ENCODE measurements around the gene DCC.

The DCC gene

DNA sequence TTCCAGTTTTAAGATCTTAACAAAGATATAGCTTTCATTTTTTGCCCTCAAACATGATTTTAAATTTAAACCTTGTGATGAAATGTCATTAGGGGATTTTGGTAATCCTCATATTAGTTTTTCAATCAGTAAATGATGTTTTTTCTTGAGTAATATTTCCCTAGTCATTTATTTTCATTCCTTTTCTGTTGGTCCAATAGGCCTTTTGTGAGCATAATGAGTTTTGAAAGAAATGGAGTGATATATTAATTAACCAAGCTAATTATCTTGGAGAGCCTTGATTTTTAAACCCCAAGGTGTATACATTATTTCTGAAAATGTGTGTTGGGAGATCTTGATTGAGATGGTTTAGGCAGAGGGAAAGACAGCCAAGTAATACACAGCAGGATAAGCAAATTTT lies 46.3 kb downstream of the DCC start:
- H3K36me3 ChIP-seq = no peaks in the 10 kb centered on the region
- H3K4me2 ChIP-seq = no peak overlapping the region
- H3K9ac ChIP-seq = no peak overlapping the region
- H3K4me3 ChIP-seq = no peak overlapping the region
- H3K27me3 ChIP-seq = no peaks in the 10 kb centered on the region
- no peak for TF ChIP-seq Cebpa-rat (IDR thresholded peaks at IDR 0.05)
- no peaks in the 10 kb centered on the region for H3K4me1 ChIP-seq
- H3K27ac ChIP-seq = no peak overlapping the region
- H3K9me3 ChIP-seq = no peaks in the 10 kb centered on the region
- H4K20me1 ChIP-seq = no peaks in the 10 kb centered on the region

DNA sequence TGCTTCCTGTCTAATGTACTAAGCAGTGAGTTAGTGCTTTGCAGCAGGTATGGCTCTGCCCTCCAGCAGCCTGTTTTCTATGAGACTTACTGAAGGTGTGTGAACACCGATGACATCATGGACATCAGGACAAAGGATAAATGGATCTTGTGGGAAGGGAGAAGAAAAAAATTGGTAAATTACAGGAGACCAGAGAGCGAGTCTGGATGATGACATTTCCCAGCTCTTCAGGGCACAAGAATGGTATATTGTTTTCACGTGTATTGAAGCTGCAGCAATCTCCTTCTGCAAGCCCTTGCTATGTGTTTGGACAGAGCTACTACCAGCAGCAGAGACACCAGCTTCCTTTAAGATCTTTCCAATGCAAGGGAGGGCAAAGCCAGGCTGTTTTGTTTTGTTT lies 47.2 kb downstream of the DCC start:
- H3K4me1 ChIP-seq = no peaks in the 10 kb centered on the region
- TF ChIP-seq Cebpa-rat (IDR thresholded peaks at IDR 0.05) = no peak
- no peaks in the 10 kb centered on the region for H3K9me3 ChIP-seq
- no peak overlapping the region for H3K9ac ChIP-seq
- no peaks in the 10 kb centered on the region for H4K20me1 ChIP-seq
- H3K4me2 ChIP-seq = no peak overlapping the region
- H3K4me3 ChIP-seq = no peak overlapping the region
- no peak overlapping the region for H3K27ac ChIP-seq
- H3K36me3 ChIP-seq = no peaks in the 10 kb centered on the region
- no peaks in the 10 kb centered on the region for H3K27me3 ChIP-seq

- Histone ChIP-seq H3K4me2 (no peak overlapping the region), H3K4me1 (no peaks in the 10 kb centered on the region)
Observed at GRCh38 chr18:52391810-52392559, 52.0 kb downstream of the DCC start.

GRCh38 chr18:52394602-52395001 lies 54.6 kb downstream of the DCC start:
- Histone ChIP-seq H3K27me3 (peaks cover 6% of the 10 kb centered on the region; the same call in 1 of the 2 replicates), H3K27ac (no peak overlapping the region), H3K4me2 (no peak overlapping the region), H3K9ac (no peak overlapping the region), H3K4me3 (no peak overlapping the region), H4K20me1 (no peaks in the 10 kb centered on the region), H3K36me3 (no peaks in the 10 kb centered on the region), H3K9me3 (no peaks in the 10 kb centered on the region), H3K4me1 (no peaks in the 10 kb centered on the region)
- no peak for TF ChIP-seq Cebpa-rat (IDR thresholded peaks at IDR 0.05)

More at GRCh38 chr18:52391810-52392559, 52.0 kb downstream of the DCC start:
- no peak for TF ChIP-seq Cebpa-rat (IDR thresholded peaks at IDR 0.05)
- no peaks in the 10 kb centered on the region for H3K9me3 ChIP-seq
- no peak overlapping the region for H3K9ac ChIP-seq
- H3K27ac ChIP-seq = no peak overlapping the region
- no peaks in the 10 kb centered on the region for H3K36me3 ChIP-seq
- H4K20me1 ChIP-seq = no peaks in the 10 kb centered on the region
- peaks cover 6% of the 10 kb centered on the region; the same call in 1 of the 2 replicates for H3K27me3 ChIP-seq
- H3K4me3 ChIP-seq = no peak overlapping the region

- no peaks in the 10 kb centered on the region for H3K9me3 ChIP-seq
- no peak for TF ChIP-seq Cebpa-rat (IDR thresholded peaks at IDR 0.05)
- H3K36me3 ChIP-seq = no peaks in the 10 kb centered on the region
- peaks cover 6% of the 10 kb centered on the region; the same call in 1 of the 2 replicates for H3K27me3 ChIP-seq
- no peak overlapping the region for H3K4me2 ChIP-seq
- H4K20me1 ChIP-seq = no peaks in the 10 kb centered on the region
- no peak overlapping the region for H3K4me3 ChIP-seq
- H3K27ac ChIP-seq = no peak overlapping the region
- no peak overlapping the region for H3K9ac ChIP-seq
- no peaks in the 10 kb centered on the region for H3K4me1 ChIP-seq
Observed at GRCh38 chr18:52395146-52395852, 55.3 kb downstream of the DCC start.

DNA sequence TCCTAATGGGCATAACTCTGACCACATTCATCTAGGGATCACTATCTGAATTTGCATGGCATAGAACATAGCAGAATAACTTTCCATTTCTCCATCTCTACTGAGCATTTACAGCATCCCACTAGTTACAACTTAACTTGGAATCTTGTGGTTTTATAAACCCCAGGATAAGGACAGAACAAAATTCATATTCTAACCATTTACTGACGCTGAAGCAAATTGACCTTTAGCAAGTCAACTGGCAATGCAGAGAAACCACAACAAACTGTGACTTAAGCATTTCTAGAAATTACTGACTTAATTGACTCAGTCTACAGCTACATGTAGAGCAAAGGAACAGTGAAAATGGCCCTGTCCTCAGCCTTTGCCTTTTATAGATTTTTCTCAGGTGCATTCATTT lies 61.2 kb downstream of the DCC start:
- TF ChIP-seq Cebpa-rat (IDR thresholded peaks at IDR 0.05) = no peak
- Histone ChIP-seq H4K20me1 (no peaks in the 10 kb centered on the region), H3K27me3 (no peaks in the 10 kb centered on the region), H3K4me3 (no peak overlapping the region), H3K36me3 (no peaks in the 10 kb centered on the region), H3K4me2 (no peak overlapping the region), H3K27ac (no peak overlapping the region), H3K9me3 (no peaks in the 10 kb centered on the region), H3K4me1 (no peaks in the 10 kb centered on the region), H3K9ac (no peak overlapping the region)

- Histone ChIP-seq H4K20me1 (no peaks in the 10 kb centered on the region), H3K27ac (no peak overlapping the region), H3K4me2 (no peak overlapping the region), H3K9ac (no peak overlapping the region), H3K9me3 (no peaks in the 10 kb centered on the region), H3K27me3 (no peaks in the 10 kb centered on the region), H3K36me3 (no peaks in the 10 kb centered on the region), H3K4me3 (no peak overlapping the region), H3K4me1 (no peaks in the 10 kb centered on the region)
- TF ChIP-seq Cebpa-rat (IDR thresholded peaks at IDR 0.05) = no peak
Observed at GRCh38 chr18:52402814-52403213, 62.8 kb downstream of the DCC start.

GRCh38 chr18:52403291-52404021 lies 63.5 kb downstream of the DCC start:
- no peak overlapping the region for H3K27ac ChIP-seq
- no peaks in the 10 kb centered on the region for H4K20me1 ChIP-seq
- no peaks in the 10 kb centered on the region for H3K9me3 ChIP-seq
- no peaks in the 10 kb centered on the region for H3K4me1 ChIP-seq
- H3K27me3 ChIP-seq = no peaks in the 10 kb centered on the region
- H3K36me3 ChIP-seq = no peaks in the 10 kb centered on the region
- no peak overlapping the region for H3K4me3 ChIP-seq
- TF ChIP-seq Cebpa-rat (IDR thresholded peaks at IDR 0.05) = no peak
- no peak overlapping the region for H3K4me2 ChIP-seq
- H3K9ac ChIP-seq = no peak overlapping the region

DNA sequence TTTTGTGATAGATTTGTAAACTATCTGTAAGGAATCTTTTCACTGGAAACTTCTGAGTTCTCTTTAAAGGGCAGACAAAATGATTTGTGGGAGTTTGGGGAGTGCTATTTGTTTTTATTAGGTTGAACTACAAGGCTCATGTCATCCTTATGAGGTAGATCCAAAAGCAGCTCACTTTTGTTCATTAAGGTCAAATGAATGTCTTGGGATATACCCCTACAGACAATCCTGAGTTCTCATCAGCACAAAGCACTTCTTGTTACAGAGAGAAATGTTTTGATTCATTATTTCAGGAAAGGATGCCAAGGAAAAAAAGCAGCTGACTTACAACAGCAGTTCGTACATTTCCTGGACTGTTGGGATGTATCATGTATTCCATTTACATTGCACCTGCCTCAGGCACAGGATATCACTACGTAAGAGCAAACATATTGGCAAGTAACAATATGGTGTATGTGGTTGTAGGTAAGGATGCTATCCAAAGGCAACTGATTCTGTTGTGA lies 68.9 kb downstream of the DCC start:
- TF ChIP-seq Cebpa-rat (IDR thresholded peaks at IDR 0.05) = no peak
- Histone ChIP-seq H3K9ac (no peak overlapping the region), H3K4me2 (no peak overlapping the region), H3K27ac (no peak overlapping the region), H3K4me3 (no peak overlapping the region), H3K27me3 (no peaks in the 10 kb centered on the region), H3K36me3 (no peaks in the 10 kb centered on the region), H3K9me3 (no peaks in the 10 kb centered on the region), H4K20me1 (no peaks in the 10 kb centered on the region), H3K4me1 (no peaks in the 10 kb centered on the region)

- H3K9ac ChIP-seq = no peak overlapping the region
- no peak overlapping the region for H3K4me2 ChIP-seq
- no peaks in the 10 kb centered on the region for H3K27me3 ChIP-seq
- H3K9me3 ChIP-seq = no peaks in the 10 kb centered on the region
- H3K27ac ChIP-seq = no peak overlapping the region
- no peaks in the 10 kb centered on the region for H4K20me1 ChIP-seq
- no peak overlapping the region for H3K4me3 ChIP-seq
- H3K4me1 ChIP-seq = no peaks in the 10 kb centered on the region
- no peak for TF ChIP-seq Cebpa-rat (IDR thresholded peaks at IDR 0.05)
- no peaks in the 10 kb centered on the region for H3K36me3 ChIP-seq
Observed at GRCh38 chr18:52409727-52410126, 69.7 kb downstream of the DCC start.

Measured in BLaER1 (cell line).